ENCODE data around the gene ABHD1.
"Not testable (repeated sequence)": the region's sequence is repeated elsewhere in the genome, so short reads cannot be mapped to it uniquely, and the experiment has no call there.

Gene ABHD1

DNA sequence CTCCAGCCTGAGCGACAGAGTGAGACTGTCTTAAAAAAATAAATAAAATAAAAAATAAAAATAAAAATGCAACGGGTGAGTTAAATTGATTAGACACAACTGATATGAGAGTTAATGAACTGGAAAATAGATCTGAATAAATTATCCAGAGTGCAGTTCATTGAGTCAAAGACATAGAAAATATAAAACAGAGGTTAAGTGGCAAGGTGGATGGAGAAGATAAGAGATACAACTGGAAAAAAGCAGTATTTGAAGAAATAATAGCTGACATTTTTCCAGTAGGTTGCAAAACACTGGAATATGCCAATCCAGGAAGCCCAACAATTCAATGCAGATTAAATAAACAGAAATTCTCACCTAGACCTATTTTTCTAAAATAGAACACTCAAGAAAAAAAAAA, 15.4 kb upstream of the ABHD1 start:
- in situ Hi-C loops (cut with HindIII; ENCODE audit: low sequenced_read_pairs), result no loop called here

DNA sequence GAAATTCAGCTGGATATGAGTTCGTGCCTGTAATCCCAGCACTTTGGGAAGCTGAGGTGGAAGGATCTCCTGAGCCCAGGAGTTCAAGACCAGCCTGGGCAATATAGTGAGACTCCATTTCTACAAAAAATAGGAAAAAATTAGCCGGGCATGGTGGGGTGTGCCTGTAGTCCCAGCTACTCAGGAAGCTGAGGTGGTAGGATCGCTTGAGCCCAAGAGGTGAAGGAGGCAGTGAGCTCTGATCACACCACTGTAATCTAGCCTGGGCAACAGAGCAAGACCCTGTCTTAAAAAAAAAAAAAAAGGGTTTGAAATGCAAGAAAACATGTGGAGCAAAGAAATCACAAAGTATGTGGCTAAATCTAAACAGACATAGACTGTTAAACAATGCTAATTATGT, 14.5 kb upstream of the ABHD1 start:
- in situ Hi-C loops (cut with HindIII; ENCODE audit: low sequenced_read_pairs), result no loop called here

- in situ Hi-C loops (cut with HindIII; ENCODE audit: low sequenced_read_pairs), result not testable (repeated sequence)
These were observed 12.8 kb upstream of the ABHD1 start for GRCh38 chr2:27110603-27111352.

DNA sequence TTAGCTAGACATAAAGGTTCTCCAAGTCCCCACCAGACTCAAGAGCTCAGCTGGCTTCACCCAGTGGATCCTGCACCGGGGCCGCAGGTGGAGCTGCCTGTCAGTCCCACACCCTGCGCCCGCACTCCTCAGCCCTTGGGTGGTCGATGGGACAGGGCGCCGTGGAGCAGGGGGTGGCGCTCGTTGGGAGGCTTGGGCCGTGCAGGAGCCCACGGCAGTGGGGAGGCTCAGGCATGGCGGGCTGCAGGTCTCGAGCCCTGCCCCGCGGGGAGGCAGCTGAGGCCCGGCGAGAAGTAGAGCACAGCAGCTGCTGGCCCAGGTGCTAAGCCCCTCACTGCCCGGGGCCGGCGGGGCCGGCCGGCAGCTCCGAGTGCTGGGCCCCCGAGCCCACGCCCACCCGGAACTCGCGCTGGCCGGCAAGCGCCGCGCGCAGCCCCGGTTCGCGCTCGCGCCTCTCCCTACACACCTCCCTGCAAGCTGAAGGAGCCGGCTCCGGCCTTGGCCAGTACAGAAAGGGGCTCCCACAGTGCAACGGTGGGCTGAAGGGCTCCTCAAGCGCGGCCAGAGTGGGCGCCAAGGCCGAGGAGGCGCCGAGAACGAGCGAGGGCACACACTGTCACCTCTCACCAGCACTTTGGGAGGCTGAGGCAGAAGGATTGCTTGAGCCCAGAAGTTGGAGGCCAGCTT, 12.1 kb upstream of the ABHD1 start:
- in situ Hi-C loops (cut with HindIII; ENCODE audit: low sequenced_read_pairs), result not testable (repeated sequence)

DNA sequence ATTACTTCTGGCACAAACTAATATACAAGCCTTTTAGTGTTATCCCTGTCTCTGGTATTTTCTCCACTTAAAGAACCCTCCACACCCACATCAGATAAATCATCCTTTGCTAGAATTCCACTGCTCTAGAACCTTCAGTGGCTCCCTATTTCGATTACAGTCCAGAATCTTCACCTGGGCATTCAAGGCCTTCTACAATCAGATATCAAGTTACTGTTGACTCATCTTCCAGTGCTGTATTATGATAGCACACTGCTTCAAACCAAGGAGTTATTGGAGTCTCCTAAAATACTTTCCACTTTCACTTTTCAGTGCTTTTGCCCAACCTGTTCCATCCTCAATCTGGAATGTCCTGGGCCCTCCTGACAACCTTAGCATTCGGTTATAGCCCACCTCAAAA, 8.1 kb upstream of the ABHD1 start:
- in situ Hi-C loops (cut with HindIII; ENCODE audit: low sequenced_read_pairs), result no loop called here

DNA sequence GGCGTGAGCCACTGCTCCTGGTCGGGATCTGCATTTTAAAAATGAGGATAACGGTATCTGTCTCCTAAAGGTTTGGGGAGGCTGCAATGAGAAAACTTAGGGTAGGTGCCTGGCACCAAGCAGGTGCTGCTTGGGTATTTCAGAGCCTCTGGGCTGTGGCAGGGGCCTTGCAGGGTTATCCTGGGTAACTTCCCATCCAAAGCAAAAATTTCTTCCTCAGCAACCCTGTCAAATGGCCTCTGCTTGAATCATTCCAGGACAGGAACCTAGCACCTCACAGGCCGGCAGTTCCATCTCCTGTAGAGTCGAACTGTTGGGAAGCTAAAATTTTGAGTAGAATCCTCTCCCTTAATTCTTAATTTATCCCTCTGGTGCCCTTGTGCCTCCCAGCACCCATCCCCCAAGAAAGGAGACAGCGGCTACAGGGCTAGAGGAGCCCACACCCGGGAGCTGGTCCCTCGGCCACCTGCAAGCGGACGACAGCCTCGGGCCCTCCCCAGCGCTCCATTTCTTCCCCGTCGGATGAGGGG, 5.6 kb upstream of the ABHD1 start:
- in situ Hi-C loops (cut with HindIII; ENCODE audit: low sequenced_read_pairs), result no loop called here

DNA sequence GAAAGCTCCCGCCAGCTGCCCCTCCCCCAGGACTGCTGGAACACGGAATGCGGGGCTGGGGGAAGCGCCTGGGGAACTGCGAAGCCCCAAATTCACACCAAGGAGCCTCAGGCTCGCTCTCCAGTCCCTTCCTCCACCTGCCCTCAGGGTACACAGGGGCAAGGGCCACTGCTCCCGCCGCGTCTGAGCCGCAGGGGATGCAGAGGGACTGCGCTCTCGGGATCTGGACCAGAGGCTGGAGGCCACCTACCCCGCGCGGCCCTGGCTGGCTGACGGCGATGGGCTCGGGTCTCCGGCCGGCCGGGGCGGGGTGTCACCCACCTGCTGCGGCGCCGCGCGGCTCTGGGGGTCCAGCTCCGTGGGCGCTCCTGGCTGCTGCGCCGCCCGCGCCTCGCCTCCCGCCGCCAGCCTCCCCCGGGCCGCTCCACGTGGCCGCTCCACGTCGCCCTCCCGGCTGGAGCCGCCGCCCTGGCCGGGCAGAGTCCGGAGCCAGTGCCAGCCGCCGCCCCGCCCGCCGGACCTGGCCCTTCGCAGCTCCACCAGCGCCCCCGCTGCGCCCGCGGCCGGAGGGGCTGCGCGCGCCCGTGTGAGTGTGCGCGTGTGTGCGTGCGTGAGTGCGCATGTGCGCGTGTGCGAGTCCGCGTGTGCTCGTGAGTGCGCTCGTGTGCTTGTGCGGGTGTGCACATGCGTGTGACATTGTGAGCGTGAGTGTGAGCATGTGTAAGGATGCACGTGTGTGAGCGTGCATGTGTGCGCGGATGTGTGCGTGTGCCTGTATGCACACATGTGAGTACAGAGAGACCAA, 4.9 kb upstream of the ABHD1 start, which contains the start of gene CGREF1:
CGREF1 (minus strand) TSS at position 604 of the 805 bp plus-strand sequence. CDS start 14,762 bp downstream, outside the sequence.
- in situ Hi-C loops (cut with HindIII; ENCODE audit: low sequenced_read_pairs), result no loop called here

DNA sequence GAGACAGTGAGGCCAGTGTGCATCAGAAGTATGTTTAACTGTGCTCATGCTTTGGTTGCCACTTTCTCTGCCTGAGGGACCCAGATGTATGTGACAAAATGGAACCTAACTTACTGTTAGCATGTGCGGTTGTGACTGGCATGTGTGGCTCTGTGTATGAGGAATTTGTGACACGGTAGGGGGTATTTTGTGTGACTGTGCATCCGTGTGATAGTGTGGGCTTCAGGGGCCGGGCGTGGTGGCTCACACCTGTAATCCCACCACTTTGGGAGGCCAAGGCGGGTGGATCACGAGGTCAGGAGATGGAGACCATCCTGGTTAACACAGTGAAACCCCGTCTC, 4.3 kb upstream of the ABHD1 start:
- in situ Hi-C loops (cut with HindIII; ENCODE audit: low sequenced_read_pairs), result not testable (repeated sequence)

- in situ Hi-C loops (cut with HindIII; ENCODE audit: low sequenced_read_pairs), result loop anchor here (5.0 kb wide), 1 partner anchor 80 kb away; no protein-coding TSS in a partner anchor
These were observed 1.7 kb upstream of the ABHD1 start for GRCh38 chr2:27121906-27122305.

DNA sequence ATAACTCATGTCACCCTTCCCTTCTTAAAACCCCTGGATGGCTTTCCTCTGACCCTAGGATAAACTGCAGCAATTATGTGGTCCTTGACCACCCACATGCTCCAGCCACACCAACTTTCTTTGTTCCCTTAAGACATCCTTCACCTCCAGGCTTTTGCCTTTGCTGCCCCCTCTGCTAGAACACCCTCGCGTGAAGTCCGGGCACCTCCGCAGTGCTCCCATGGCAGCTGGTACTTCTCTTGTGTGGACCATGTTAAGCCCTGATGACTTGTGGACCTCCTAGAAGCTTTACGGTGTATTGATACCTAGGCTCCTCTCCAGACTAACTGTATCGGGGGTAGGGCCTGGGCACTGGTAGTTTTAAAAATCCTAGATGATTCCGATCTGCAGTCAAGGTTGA, 824 bp upstream of the ABHD1 start:
- in situ Hi-C loops (cut with HindIII; ENCODE audit: low sequenced_read_pairs), result loop anchor here (5.0 kb wide), 1 partner anchor 80 kb away; no protein-coding TSS in a partner anchor

- in situ Hi-C loops (cut with HindIII; ENCODE audit: low sequenced_read_pairs), result loop anchor here (5.0 kb wide), 1 partner anchor 42 kb away; no protein-coding TSS in a partner anchor
These were observed 1.5 kb downstream of the ABHD1 start for GRCh38 chr2:27125104-27125503.

- in situ Hi-C loops (cut with HindIII; ENCODE audit: low sequenced_read_pairs), result loop anchor here (5.0 kb wide), 1 partner anchor 41 kb away; no protein-coding TSS in a partner anchor
These were observed 2.7 kb downstream of the ABHD1 start for GRCh38 chr2:27126252-27126710.

DNA sequence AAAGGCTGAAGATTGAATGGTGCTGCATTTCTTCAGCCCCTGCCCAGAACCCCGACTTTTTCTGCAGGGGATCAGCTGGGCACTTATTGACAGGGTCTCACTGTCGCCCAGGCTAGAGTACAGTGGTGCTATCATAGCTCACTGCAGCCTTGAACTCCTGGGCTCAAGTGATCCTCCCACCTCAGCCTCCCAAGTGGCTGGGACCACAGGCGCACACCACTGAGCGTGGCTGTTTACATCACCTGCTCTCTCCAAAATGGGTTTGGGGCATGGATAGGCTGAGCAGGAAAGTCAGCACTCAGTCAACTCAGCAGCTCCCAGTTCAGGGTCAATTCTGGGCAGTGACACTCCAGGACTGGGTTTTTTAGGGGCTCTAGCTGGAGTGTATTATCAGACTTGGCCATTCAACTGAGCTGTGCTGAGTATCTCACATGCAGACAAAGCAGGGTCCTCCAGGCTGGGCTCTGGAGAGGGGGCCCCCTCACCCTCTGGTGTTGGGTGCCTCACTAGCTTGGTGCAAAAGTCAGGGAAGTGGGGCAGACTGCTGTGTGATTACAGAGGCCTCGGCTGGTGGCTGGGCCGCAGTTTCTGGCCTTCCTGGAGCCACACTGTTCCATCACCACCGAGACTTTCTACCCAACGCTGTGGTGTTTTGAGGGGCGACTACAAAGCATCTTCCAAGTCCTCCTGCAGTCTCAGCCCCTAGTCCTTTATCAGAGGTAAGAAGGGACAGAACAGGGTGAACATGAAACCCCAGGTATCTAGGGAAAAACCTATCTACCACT, 4.5 kb downstream of the ABHD1 start:
- in situ Hi-C loops (cut with HindIII; ENCODE audit: low sequenced_read_pairs), result loop anchor here (5.0 kb wide), 1 partner anchor 39 kb away; no protein-coding TSS in a partner anchor

- in situ Hi-C loops (cut with HindIII; ENCODE audit: low sequenced_read_pairs), result loop anchor here (5.0 kb wide), 1 partner anchor 38 kb away; no protein-coding TSS in a partner anchor
These were observed 5.3 kb downstream of the ABHD1 start for GRCh38 chr2:27128668-27129571.

DNA sequence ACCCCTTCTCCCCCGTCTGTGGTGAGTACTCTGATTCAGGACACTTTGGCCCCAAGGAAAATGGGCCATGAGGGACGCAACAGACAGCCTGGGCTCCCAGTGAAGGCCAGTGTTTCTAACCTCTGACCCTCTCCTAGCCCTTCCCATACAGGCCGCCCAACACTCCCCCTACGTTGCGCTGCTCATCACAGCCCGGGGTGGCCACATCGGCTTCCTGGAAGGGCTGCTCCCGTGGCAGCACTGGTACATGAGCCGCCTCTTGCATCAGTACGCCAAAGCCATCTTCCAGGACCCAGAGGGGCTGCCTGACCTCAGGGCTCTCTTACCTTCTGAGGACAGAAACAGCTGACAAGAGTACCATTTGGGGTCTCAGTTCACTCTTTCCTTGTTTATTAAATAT, 6.8 kb downstream of the ABHD1 start:
- in situ Hi-C loops (cut with HindIII; ENCODE audit: low sequenced_read_pairs), result no loop called here

DNA sequence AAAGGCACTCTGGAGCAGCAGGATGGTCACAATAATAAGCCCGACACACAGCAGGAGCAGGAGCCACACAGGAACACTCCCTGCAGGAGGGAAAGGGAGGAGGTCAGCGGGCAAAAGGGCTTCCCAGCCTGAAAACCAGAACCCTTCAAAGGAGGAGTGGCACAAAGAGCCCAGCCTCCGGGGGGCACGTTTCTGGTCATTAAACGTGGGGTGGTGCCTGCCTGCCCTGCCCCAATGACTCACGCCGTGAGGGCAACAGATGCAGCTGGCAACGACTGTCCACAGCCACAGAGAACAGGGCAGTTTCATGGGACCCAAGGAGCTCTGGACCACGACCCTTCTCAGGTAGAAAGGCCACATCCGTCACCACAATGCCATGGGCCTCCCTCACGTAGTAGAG, 7.8 kb downstream of the ABHD1 start:
- in situ Hi-C loops (cut with HindIII; ENCODE audit: low sequenced_read_pairs), result no loop called here

- in situ Hi-C loops (cut with HindIII; ENCODE audit: low sequenced_read_pairs), result no loop called here
These were observed 9.7 kb downstream of the ABHD1 start for GRCh38 chr2:27133195-27133875.

Measured in endothelial cell of hepatic sinusoid (primary cell).